MM.1S (cell line): ENCODE data around the gene COL8A2.

Experiments
- DNase-seq: peaks from one replicate; pipeline ENCODE4 v3.0.0-alpha.2; 2015
- H2AFZ ChIP-seq: fragments of 300-600 bp; sonication (generic); 2 replicates; pipeline ENCODE4 v1.6.0; 2016; ENCODE audit warnings: antibody characterized with exemption, low read length
- H3F3A ChIP-seq: fragments of 300-600 bp; sonication (generic); 2 replicates; pipeline ENCODE4 v1.6.1; 2016; ENCODE audit warnings: mild to moderate bottlenecking, antibody characterized with exemption, low read length, moderate library complexity, mixed read lengths; ENCODE audit not compliant: insufficient read depth
- H3K27ac ChIP-seq: fragments of 300-600 bp; sonication (generic); 2 replicates; pipeline ENCODE4 v1.5.1; 2016; ENCODE audit warnings: mild to moderate bottlenecking, low read length
- H3K27me3 ChIP-seq: fragments of 300-600 bp; sonication (generic); replicated peaks from 2 replicates; pipeline ENCODE4 v1.6.0; 2016; ENCODE audit warnings: low read length; ENCODE audit not compliant: insufficient read depth
- H3K36me3 ChIP-seq: fragments of 300-600 bp; sonication (generic); replicated peaks from 2 replicates; pipeline ENCODE4 v1.6.1; 2016; ENCODE audit warnings: mild to moderate bottlenecking, low read length, mixed read lengths; ENCODE audit not compliant: insufficient read depth
- H3K4me1 ChIP-seq: fragments of 300-600 bp; sonication (generic); 2 replicates; pipeline ENCODE4 v1.6.1; 2016; ENCODE audit warnings: low read length, mixed read lengths
- H3K4me2 ChIP-seq: fragments of 300-600 bp; sonication (generic); 2 replicates; pipeline ENCODE4 v1.6.0; 2016; ENCODE audit warnings: low read depth, low read length
- H3K4me3 ChIP-seq: fragments of 300-600 bp; sonication (generic); 2 replicates; pipeline ENCODE4 v1.5.1; 2016; ENCODE audit warnings: low read length, mixed read lengths
- H3K79me2 ChIP-seq: fragments of 300-600 bp; sonication (generic); 2 replicates; pipeline ENCODE4 v1.6.1; 2016; ENCODE audit warnings: mixed run types, low read length, mixed read lengths
- H3K9ac ChIP-seq: fragments of 300-600 bp; sonication (generic); 2 replicates; pipeline ENCODE4 v1.6.1; 2016; ENCODE audit warnings: low read length, mixed read lengths
- H3K9me2 ChIP-seq: fragments of 300-600 bp; sonication (generic); replicated peaks from 2 replicates; pipeline ENCODE4 v1.6.1; 2016; ENCODE audit warnings: mild to moderate bottlenecking, low read length, mixed read lengths; ENCODE audit not compliant: insufficient read depth
- H3K9me3 ChIP-seq: fragments of 300-600 bp; sonication (generic); replicated peaks from 2 replicates; pipeline ENCODE4 v1.6.1; 2016; ENCODE audit warnings: mild to moderate bottlenecking, low read length, mixed read lengths; ENCODE audit not compliant: insufficient read depth
- H4K20me1 ChIP-seq: fragments of 300-600 bp; sonication (generic); 2 replicates; pipeline ENCODE4 v1.6.1; 2016; ENCODE audit warnings: mild to moderate bottlenecking, low read length, moderate library complexity, mixed read lengths; ENCODE audit not compliant: insufficient read depth
- CTCF ChIP-seq: fragments of 300-600 bp; sonication (generic); IDR thresholded peaks from 2 replicates; pipeline ENCODE4 v1.5.1; 2016; ENCODE audit warnings: antibody characterized with exemption, low read length, mixed read lengths
- EZH2 ChIP-seq: fragments of 300-600 bp; sonication (generic); optimal IDR thresholded peaks from 2 replicates; pipeline ENCODE3; 2017; ENCODE audit warnings: low read depth, mild to moderate bottlenecking, antibody characterized with exemption, low read length, mixed read lengths
- EZH2phosphoT487 ChIP-seq: fragments of 300-600 bp; sonication (generic); IDR thresholded peaks from 2 replicates; pipeline ENCODE4 v1.6.1; 2018; ENCODE audit warnings: antibody characterized with exemption, low read length

Gene COL8A2

GRCh38 chr1:36151134-36151844 lies 26.3 kb upstream of the COL8A2 start:
- H3K4me3 ChIP-seq = peak overlapping the region; percentile 57

GRCh38 chr1:36150296-36151133 lies 25.5 kb upstream of the COL8A2 start:
- TF ChIP-seq CTCF = no peak
- no peak for TF ChIP-seq EZH2phosphoT487
- no peak for TF ChIP-seq EZH2
- Histone ChIP-seq H3K4me3 (peak overlapping the region; percentile 57), H3K79me2 (peaks cover 34% of the 10 kb centered on the region), H3K9me2 (no peaks in the 10 kb centered on the region), H3K9ac (peak overlapping the region; percentile 74), H3K36me3 (no peaks in the 10 kb centered on the region), H3K27me3 (no peaks in the 10 kb centered on the region), H3K27ac (peak overlapping the region; percentile 96), H2AFZ (peak overlapping the region; percentile 47), H3K4me1 (peaks cover 22% of the 10 kb centered on the region), H3K9me3 (no peaks in the 10 kb centered on the region), H4K20me1 (no peaks in the 10 kb centered on the region), H3K4me2 (peak overlapping the region; percentile 91), H3F3A (peaks cover 23% of the 10 kb centered on the region)
- DNase-seq = peak; percentile 87

More at GRCh38 chr1:36151134-36151844, 26.3 kb upstream of the COL8A2 start:
- no peaks in the 10 kb centered on the region for H3K9me3 ChIP-seq
- H3K9me2 ChIP-seq = no peaks in the 10 kb centered on the region
- no peaks in the 10 kb centered on the region for H4K20me1 ChIP-seq
- H3K36me3 ChIP-seq = no peaks in the 10 kb centered on the region
- no peak for DNase-seq
- peak overlapping the region; percentile 37 for H2AFZ ChIP-seq
- peak overlapping the region; percentile 74; the same call in 1 of the 2 replicates for H3K9ac ChIP-seq
- peak overlapping the region; percentile 91 for H3K4me2 ChIP-seq
- H3K27me3 ChIP-seq = no peaks in the 10 kb centered on the region
- TF ChIP-seq EZH2 (no peak), EZH2phosphoT487 (no peak), CTCF (no peak)
- H3K27ac ChIP-seq = peak overlapping the region; percentile 96; the same call in 1 of the 2 replicates
- H3F3A ChIP-seq = peaks cover 23% of the 10 kb centered on the region
- H3K4me1 ChIP-seq = peaks cover 22% of the 10 kb centered on the region
- H3K79me2 ChIP-seq = peaks cover 39% of the 10 kb centered on the region

- Histone ChIP-seq H2AFZ (peak overlapping the region; percentile 47), H4K20me1 (no peaks in the 10 kb centered on the region), H3K9me3 (no peaks in the 10 kb centered on the region), H3K36me3 (no peaks in the 10 kb centered on the region), H3K4me1 (peaks cover 18% of the 10 kb centered on the region), H3K27me3 (no peaks in the 10 kb centered on the region), H3K4me3 (peak overlapping the region; percentile 57), H3K4me2 (peak overlapping the region; percentile 91), H3K9me2 (no peaks in the 10 kb centered on the region), H3K79me2 (peaks cover 32% of the 10 kb centered on the region), H3K27ac (peak overlapping the region; percentile 96), H3K9ac (peak overlapping the region; percentile 74), H3F3A (peaks cover 19% of the 10 kb centered on the region)
- DNase-seq = no peak
- TF ChIP-seq EZH2phosphoT487 (no peak), EZH2 (no peak), CTCF (no peak)
These were observed 24.9 kb upstream of the COL8A2 start for GRCh38 chr1:36149973-36150295.
